ENCODE results near the gene CLUH.

DNA sequence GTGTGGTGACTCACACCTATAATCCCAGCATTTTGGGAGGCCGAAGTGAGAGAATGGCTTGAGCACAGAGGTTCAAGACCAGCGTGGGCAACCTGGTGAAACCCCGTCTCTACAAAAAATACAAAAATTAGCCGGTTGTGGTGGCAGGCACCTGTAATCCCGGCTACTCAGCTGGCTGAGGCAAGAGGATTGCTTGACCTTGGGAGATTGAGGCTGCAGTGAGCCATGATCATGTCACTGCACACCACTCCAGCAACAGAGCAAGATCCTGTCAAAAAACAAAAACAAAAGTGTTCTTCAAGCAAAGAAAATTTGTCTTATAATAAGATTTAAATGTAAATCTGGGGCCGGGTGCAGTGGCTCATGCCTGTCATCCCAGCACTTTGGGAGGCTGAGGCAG, 66.6 kb downstream of the CLUH start:
- no peak for TF ChIP-seq EZH2 (IDR thresholded peaks at IDR 0.05; ENCODE audit: insufficient read depth, low read length)
- TF ChIP-seq, protein P1, sequence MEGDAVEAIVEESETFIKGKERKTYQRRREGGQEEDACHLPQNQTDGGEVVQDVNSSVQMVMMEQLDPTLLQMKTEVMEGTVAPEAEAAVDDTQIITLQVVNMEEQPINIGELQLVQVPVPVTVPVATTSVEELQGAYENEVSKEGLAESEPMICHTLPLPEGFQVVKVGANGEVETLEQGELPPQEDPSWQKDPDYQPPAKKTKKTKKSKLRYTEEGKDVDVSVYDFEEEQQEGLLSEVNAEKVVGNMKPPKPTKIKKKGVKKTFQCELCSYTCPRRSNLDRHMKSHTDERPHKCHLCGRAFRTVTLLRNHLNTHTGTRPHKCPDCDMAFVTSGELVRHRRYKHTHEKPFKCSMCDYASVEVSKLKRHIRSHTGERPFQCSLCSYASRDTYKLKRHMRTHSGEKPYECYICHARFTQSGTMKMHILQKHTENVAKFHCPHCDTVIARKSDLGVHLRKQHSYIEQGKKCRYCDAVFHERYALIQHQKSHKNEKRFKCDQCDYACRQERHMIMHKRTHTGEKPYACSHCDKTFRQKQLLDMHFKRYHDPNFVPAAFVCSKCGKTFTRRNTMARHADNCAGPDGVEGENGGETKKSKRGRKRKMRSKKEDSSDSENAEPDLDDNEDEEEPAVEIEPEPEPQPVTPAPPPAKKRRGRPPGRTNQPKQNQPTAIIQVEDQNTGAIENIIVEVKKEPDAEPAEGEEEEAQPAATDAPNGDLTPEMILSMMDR (IDR thresholded peaks at IDR 0.05; ENCODE audit: insufficient read depth, low read depth, low read length), result no peak

Measured in astrocyte (in vitro differentiated cells and primary cell).